HG03439 (cell line): Measurements from ENCODE around the gene NAT10.
"Not testable (repeated sequence)": the region's sequence is repeated elsewhere in the genome, so short reads cannot be mapped to it uniquely, and the experiment has no call there.

ENCODE experiments used
- ATAC-seq: cut with Tn5 transposase; IDR thresholded peaks from one replicate; pipeline ENCODE4 v1.9.1; 2021; ENCODE audit warnings: mild to moderate bottlenecking, moderate library complexity; ENCODE audit not compliant: unreplicated experiment

Gene NAT10

GRCh38 chr11:34105079-34105956 is at the start of gene NAT10:
TSS of gene NAT10 (plus strand) at chr11:34105629. CDS start at chr11:34108226, 2,597 bp downstream.
- ATAC-seq = peak; percentile 89

DNA sequence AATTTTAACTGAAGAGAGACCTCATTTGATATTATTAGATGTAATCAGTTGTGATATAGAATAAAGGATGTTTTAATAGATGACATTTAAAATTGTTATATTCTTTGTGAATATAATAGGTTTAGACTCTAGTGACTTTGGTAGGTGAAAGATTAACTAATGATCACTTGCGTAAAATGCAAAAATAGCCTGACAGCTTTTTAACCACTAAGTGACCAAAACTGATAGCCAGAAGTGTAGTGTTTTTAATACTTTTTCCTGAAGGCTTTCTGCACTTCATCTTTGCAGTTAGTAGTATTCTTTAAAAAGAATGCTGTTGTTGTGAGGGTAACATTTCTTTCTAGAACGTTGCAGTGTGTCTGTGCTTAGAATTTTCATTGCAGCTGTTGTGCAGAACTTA is 48.8 kb upstream of the NAT10 start:
- ATAC-seq = no peak

- ATAC-seq = no peak
Measured at GRCh38 chr11:34063061-34063795, 42.2 kb upstream of the NAT10 start.

DNA sequence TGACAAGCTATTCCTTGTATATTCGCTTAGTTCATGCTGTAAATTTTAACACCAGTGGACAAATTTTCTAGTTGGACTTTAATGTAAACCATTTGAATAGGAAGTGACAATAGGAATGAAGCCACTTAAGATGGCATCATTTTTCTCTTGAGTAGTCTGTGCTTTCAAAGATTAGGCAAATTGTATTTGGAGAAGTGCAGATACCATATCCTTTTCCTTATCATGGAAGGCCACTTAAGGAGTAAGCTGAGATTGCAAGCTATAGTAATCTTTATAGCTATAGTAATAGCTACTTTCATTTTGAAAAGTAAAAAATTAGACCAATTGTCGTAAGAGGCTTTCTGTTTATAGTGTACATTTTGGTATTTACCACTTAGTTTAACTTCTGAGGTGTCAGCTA is 41.1 kb upstream of the NAT10 start:
- ATAC-seq = no peak

DNA sequence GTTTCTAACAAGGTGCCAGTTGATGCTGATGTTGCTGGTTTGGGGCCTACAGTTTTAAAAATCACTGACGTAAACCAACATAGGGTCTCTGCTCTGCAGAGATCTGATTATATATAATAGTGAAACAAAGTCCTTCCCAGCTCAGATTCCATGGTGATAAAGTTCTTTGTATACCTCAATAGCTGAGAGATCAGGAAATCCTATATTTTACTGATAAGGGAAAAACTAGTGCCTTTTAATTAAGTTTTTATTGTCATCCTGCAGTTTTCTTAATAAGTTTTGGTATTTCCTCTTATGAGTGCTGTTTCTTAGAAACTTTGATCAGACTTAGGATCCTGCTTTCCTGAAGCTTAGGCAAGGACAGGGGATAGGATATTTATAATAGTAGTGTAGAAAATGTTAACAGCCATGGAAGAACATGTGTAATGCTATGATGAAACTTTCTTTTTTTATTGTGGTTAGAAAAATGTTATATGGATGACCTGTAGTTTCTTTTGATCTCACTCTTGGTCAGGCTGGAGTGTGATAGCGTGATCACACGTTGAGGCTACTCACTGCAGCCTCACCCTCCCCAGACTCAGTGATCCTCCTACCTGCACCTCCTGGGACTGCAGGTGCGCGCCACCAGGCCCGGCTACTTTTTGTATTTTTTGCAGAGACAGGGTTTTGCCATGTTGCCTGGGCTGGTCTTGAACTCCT is 39.8 kb upstream of the NAT10 start:
- ATAC-seq = no peak

DNA sequence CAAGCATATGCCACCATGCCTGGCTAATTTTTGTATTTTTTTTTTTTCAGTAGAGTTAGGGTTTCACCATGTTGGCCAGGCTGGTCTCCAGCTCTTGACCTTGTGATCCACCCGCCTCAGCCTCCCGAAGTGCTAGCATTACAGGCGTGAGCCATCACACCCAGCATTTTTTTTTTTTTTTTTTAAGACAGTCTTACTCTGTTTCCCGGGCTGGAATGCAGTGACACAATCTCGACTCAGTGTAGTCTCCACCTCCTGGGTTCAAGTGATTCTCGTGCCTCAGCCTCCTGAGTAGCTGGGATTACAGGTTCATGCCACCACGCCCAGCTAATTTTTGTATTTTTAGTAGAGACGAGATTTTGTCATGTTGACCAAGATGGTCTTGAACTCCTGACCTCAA is 38.7 kb upstream of the NAT10 start:
- not testable (repeated sequence) for ATAC-seq

- no peak for ATAC-seq
Measured at GRCh38 chr11:34067383-34068065, 37.9 kb upstream of the NAT10 start.

DNA sequence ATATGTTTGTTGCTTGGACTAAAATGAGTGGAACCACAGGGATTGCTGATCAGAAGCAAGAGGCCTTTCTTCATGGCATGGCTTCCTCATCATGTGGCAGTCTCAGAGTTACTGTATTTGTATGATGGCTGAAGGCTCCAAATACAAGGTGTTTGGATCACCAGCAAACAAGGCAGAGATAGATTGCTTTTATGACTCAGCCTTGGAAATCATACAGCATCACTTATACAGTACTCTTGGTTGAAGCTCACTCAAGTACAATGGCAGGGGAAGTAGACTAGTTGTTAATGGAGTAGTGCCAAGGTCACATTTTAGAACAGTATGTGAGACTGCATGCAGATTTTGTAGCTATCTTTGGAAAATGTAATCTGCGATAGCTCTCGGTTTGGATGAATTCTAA is 37.3 kb upstream of the NAT10 start:
- no peak for ATAC-seq

GRCh38 chr11:34071306-34071705 is 34.1 kb upstream of the NAT10 start:
- not testable (repeated sequence) for ATAC-seq

DNA sequence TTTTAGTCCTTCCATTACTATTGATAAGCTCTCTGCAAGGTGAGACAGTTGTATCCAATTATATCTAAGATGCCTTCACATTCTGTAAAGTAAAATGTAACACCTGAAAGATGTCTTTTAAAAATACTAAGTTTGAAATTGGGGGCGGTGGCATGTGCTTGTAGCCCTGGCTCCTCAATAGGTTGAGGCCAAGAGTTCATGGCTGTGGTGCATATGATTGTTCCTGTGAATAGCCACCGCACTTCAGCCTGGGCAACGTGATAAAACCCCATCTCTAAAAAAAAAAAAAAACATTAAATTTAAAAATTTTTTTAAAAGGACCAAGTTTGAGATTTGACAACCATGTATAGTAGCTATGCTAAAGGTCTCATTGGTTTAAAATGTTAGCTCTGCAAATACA is 33.4 kb upstream of the NAT10 start:
- ATAC-seq = no peak

GRCh38 chr11:34072832-34073231 is 32.6 kb upstream of the NAT10 start:
- ATAC-seq = no peak

DNA sequence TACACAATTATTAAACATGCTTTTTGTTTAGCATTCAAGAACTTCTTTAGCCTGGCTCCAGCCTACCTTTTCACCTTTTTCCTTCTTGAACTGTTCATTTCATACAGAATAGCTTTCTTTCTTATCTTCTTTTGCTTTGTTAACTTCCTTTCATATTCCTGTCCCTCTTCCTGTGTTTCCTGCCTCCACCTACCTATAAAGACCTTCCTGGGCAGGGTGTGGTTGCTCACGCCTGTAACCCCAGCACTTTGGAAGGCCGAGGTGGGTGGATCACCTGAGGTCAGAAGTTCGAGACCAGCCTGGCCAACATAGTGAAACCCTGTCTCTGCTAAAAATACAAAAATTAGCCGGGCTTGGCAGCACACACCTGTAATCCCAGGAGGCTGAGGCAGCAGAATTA is 31.0 kb upstream of the NAT10 start:
- no peak for ATAC-seq

- no peak for ATAC-seq
Measured at GRCh38 chr11:34075178-34075820, 30.1 kb upstream of the NAT10 start.

DNA sequence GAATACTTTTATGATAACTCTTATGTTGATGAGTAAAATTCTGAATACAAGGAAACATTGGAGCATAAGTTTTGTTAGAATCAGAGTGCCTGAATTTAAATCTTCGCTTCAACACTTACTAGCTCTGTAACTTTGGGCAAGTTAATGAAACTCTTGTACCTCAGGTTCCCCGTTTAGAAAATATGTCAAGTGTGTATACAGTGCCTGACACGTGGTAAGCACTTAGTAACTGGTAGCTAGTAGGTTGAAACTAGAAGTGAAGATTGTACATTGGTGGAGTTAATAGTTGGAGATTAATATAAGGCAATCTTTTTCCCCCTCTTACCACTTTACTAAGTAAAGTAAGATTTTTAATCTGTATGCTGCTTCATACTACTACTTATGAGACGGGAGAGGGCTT is 24.8 kb upstream of the NAT10 start:
- ATAC-seq = no peak

DNA sequence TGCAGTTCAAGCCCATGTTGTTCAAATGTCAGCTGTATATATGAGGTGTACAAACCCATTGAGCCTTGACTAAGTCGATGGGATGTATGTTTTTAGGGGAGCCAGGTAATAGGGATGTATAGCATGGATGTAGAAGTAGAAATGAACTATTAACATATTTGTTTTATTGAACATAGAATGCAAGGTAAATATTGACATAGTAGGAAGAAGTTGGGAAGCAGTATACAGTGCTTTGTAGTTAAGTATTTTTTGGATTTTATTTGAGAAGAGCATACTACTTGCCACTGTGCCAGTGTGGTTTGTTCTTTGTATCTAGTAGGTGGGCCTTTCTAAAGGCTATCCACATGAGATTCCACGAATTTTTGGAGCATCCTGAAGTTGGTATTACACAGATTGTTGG is 20.8 kb upstream of the NAT10 start:
- no peak for ATAC-seq

DNA sequence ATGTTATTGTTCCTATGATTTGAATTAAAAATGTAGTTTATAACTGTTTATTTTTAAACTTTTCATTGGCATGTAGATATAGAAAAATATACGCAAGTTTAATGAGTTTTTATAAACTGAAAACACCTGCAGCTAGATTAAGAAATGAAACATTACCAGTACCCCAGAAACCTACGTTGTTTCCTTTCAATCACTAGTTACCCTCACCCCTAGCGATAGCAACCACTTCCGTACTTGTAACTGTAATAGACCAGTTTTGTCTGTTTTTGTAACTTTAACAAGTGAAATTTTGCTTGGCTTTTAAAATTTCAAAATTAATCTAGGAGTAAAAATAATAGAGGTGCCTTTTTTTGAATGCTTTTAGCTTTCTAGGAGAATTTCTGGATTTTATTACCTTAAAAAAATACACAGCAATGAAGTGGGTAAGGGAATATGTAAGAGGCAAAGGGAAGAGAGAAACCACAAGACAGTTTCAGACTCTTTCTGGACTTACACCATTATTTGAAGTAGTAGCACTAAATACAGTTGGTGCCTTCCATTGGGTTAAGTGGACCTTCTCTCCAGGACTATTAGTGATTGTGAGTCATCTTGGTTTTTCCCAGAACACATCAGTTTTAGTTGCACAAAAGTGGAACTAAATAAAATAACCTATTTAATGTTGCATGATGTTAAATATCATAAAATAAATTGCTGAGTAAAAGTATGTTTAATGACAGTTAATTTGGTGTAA is 18.7 kb upstream of the NAT10 start:
- ATAC-seq = no peak

GRCh38 chr11:34091825-34092224 is 13.6 kb upstream of the NAT10 start:
- ATAC-seq = no peak

GRCh38 chr11:34094900-34095299 is 10.5 kb upstream of the NAT10 start:
- ATAC-seq = not testable (repeated sequence)

GRCh38 chr11:34098813-34099212 is 6.6 kb upstream of the NAT10 start:
- no peak for ATAC-seq

DNA sequence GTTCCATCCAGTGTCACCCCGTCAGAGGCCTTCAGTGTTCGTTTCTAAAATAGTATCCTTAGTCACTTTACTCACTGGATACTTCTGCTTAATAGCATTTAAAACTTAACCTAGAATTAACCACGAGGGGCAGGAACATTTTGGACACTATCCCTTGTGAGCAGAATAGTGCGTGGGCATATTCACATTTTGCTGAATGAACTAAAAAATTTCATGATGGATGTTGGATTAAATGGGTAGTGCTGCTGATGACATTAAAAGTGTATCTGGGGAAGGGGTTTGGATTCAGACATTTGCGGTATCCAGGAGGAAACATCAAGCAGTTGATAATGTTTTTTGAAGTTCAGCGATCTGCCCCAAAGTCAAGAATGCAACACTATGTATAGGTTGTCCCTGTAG is 750 bp upstream of the NAT10 start:
- no peak for ATAC-seq
